CD4-positive, alpha-beta memory T cell (primary cell): ENCODE measurements around the gene FLRT2. TPM values are rescaled to one million over a fixed set of nuclear protein-coding genes. Genes with fewer than 3 reads are reported as not detected.

Source experiments
- CTCF ChIA-PET: fragments of 350-600 bp; sonication (Branson Sonifier 250); formaldehyde crosslinking; loops from one replicate; lab custom pipeline; 2021; ENCODE audit warnings: inconsistent platforms; ENCODE audit not compliant: partially characterized antibody; lab: Charles Lee
- POLR2A ChIA-PET: fragments of 350-600 bp; sonication (Branson Sonifier 250); formaldehyde crosslinking; loops from one replicate; lab custom pipeline; 2021; ENCODE audit not compliant: partially characterized antibody; lab: Charles Lee
- DNase-seq, 5 donors: peaks; one replicate each; pipeline versions ENCODE4 v3.0.0 to v3.0.0-alpha.2; 2020 to 2022; ENCODE audit warnings: mixed read lengths in 1 of 5
- H3K27ac ChIP-seq: one replicate; pipeline ENCODE4 v1.7.0; 2013; ENCODE audit warnings: low read depth, low read length
- H3K27me3 ChIP-seq: 2 replicates; pipeline ENCODE4 v1.7.0; 2013; ENCODE audit warnings: mild to moderate bottlenecking, low read length, moderate library complexity; ENCODE audit not compliant: insufficient read depth
- H3K36me3 ChIP-seq: 2 replicates; pipeline ENCODE4 v1.7.0; 2013; ENCODE audit warnings: mild to moderate bottlenecking, low read length, moderate library complexity; ENCODE audit not compliant: insufficient read depth
- H3K4me1 ChIP-seq: 2 replicates; pipeline ENCODE4 v1.7.0; 2013; ENCODE audit warnings: mild to moderate bottlenecking, low read length, moderate library complexity; ENCODE audit not compliant: insufficient read depth
- H3K4me3 ChIP-seq, 2 donors: one replicate each; pipeline ENCODE4 v1.7.0; 2013; ENCODE audit warnings: low read length in 2 of 2, mild to moderate bottlenecking in 1 of 2
- H3K9me3 ChIP-seq, 2 donors: one replicate each; pipeline ENCODE4 v1.7.0; 2013; ENCODE audit warnings: low read length in 2 of 2, control low read depth in 1 of 2; ENCODE audit not compliant: control insufficient read depth in 1 of 2
- H3K27ac Mint-ChIP-seq, 7 donors: one replicate each; pipeline ENCODE4 v1.8.0; 2020 to 2021; ENCODE audit warnings: mixed read lengths in 7 of 7, mild to moderate bottlenecking in 6 of 7, inconsistent platforms in 3 of 7, moderate library complexity in 3 of 7
- H3K27me3 Mint-ChIP-seq, 2 donors: one replicate each; pipeline ENCODE4 v1.8.0; 2020 to 2021; ENCODE audit warnings: mixed read lengths in 2 of 2
- H3K36me3 Mint-ChIP-seq, 2 donors: one replicate each; pipeline ENCODE4 v1.8.0; 2020 to 2021; ENCODE audit warnings: mixed read lengths in 2 of 2, inconsistent platforms in 1 of 2, mild to moderate bottlenecking in 1 of 2
- H3K4me1 Mint-ChIP-seq, 4 donors: one replicate each; pipeline ENCODE4 v1.8.0; 2020 to 2021; ENCODE audit warnings: mixed read lengths in 4 of 4, mild to moderate bottlenecking in 1 of 4
- H3K4me3 Mint-ChIP-seq, 8 donors: one replicate each; pipeline ENCODE4 v1.8.0; 2020 to 2021; ENCODE audit warnings: mixed read lengths in 8 of 8, mild to moderate bottlenecking in 7 of 8, moderate library complexity in 6 of 8, inconsistent platforms in 3 of 8
- H3K9me3 Mint-ChIP-seq, 8 donors: one replicate each; pipeline ENCODE4 v1.8.0; 2020 to 2021; ENCODE audit warnings: mixed read lengths in 8 of 8, mild to moderate bottlenecking in 5 of 8, inconsistent platforms in 3 of 8, moderate library complexity in 1 of 8
- intact Hi-C: fragments of 100-400 bp; cut with micrococcal nuclease; formaldehyde crosslinking; loops from one replicate; pipeline ENCODE4 v1.15.1; 2023
- polyA plus RNA-seq, 2 donors: library from polyadenylated mRNA; unstranded; fragments of 300-500 nt; fragmentation: Illumina TruSeq; gene quantifications; one replicate each; pipeline ENCODE4 v1.2.3, GENCODE V29; 2021
- total RNA-seq, 2 experiments: library from RNA; stranded (reverse); gene quantifications; one replicate each; pipeline ENCODE4 v1.2.3, GENCODE V29; 2021

FLRT2 gene
- total and polyA plus RNA-seq, 4 experiments from 2014 or later: 0.03 TPM; not detected in 3

GRCh38 chr14:85596562-85596961 is 66.6 kb downstream of the FLRT2 start:
- H3K27me3 Mint-ChIP-seq: no peaks in the 10 kb centered on the region
- Histone ChIP-seq H3K9me3 (no peaks in the 10 kb centered on the region), H3K27me3 (no peaks in the 10 kb centered on the region), H3K27ac (no peak overlapping the region), H3K4me1 (no peaks in the 10 kb centered on the region), H3K36me3 (no peaks in the 10 kb centered on the region), H3K4me3 (no peak overlapping the region)
- peaks cover 0 to 5% (median 0%) of the 10 kb centered on the region in 8 donors for H3K9me3 Mint-ChIP-seq
- H3K36me3 Mint-ChIP-seq: no peaks in the 10 kb centered on the region
- H3K4me3 Mint-ChIP-seq: no peak overlapping the region
- no peaks in the 10 kb centered on the region for H3K4me1 Mint-ChIP-seq
- intact Hi-C loops: no loop called here
- CTCF ChIA-PET: no interaction called here
- DNase-seq: no peak
- no peak overlapping the region for H3K27ac Mint-ChIP-seq
- POLR2A ChIA-PET: no interaction called here

GRCh38 chr14:85597701-85598100 is 67.8 kb downstream of the FLRT2 start:
- H3K9me3 ChIP-seq: no peaks in the 10 kb centered on the region
- H3K36me3 ChIP-seq: no peaks in the 10 kb centered on the region
- Mint-ChIP-seq H3K9me3 (peaks cover 0 to 5% (median 0%) of the 10 kb centered on the region in 8 donors), H3K27ac (no peak overlapping the region), H3K4me1 (no peaks in the 10 kb centered on the region), H3K4me3 (no peak overlapping the region), H3K36me3 (no peaks in the 10 kb centered on the region), H3K27me3 (no peaks in the 10 kb centered on the region)
- POLR2A ChIA-PET: no interaction called here
- no peaks in the 10 kb centered on the region for H3K27me3 ChIP-seq
- H3K4me1 ChIP-seq: no peaks in the 10 kb centered on the region
- CTCF ChIA-PET: no interaction called here
- H3K4me3 ChIP-seq: no peak overlapping the region
- DNase-seq: no peak
- no peak overlapping the region for H3K27ac ChIP-seq
- intact Hi-C loops: no loop called here

GRCh38 chr14:85599939-85600338 is 70.0 kb downstream of the FLRT2 start:
- H3K36me3 ChIP-seq: no peaks in the 10 kb centered on the region
- H3K27ac ChIP-seq: no peak overlapping the region
- H3K27ac Mint-ChIP-seq: no peak overlapping the region
- H3K4me3 Mint-ChIP-seq: no peak overlapping the region
- ChIA-PET CTCF (no interaction called here), POLR2A (no interaction called here)
- H3K4me1 ChIP-seq: no peaks in the 10 kb centered on the region
- H3K4me3 ChIP-seq: no peak overlapping the region
- peaks cover 0 to 6% (median 0%) of the 10 kb centered on the region in 8 donors for H3K9me3 Mint-ChIP-seq
- H3K27me3 ChIP-seq: no peaks in the 10 kb centered on the region
- H3K4me1 Mint-ChIP-seq: no peaks in the 10 kb centered on the region
- H3K27me3 Mint-ChIP-seq: no peaks in the 10 kb centered on the region
- DNase-seq: no peak
- H3K9me3 ChIP-seq: no peaks in the 10 kb centered on the region
- intact Hi-C loops: no loop called here
- H3K36me3 Mint-ChIP-seq: no peaks in the 10 kb centered on the region

GRCh38 chr14:85601246-85601645 is 71.3 kb downstream of the FLRT2 start:
- peaks cover 0 to 6% (median 0%) of the 10 kb centered on the region in 8 donors for H3K9me3 Mint-ChIP-seq
- no peak overlapping the region for H3K4me3 ChIP-seq
- no peak overlapping the region for H3K27ac Mint-ChIP-seq
- DNase-seq: no peak
- H3K27ac ChIP-seq: no peak overlapping the region
- ChIA-PET POLR2A (no interaction called here), CTCF (no interaction called here)
- no peaks in the 10 kb centered on the region for H3K4me1 Mint-ChIP-seq
- H3K27me3 Mint-ChIP-seq: no peaks in the 10 kb centered on the region
- H3K4me1 ChIP-seq: no peaks in the 10 kb centered on the region
- intact Hi-C loops: no loop called here
- H3K36me3 Mint-ChIP-seq: no peaks in the 10 kb centered on the region
- no peak overlapping the region for H3K4me3 Mint-ChIP-seq
- H3K9me3 ChIP-seq: no peaks in the 10 kb centered on the region
- no peaks in the 10 kb centered on the region for H3K27me3 ChIP-seq
- no peaks in the 10 kb centered on the region for H3K36me3 ChIP-seq

GRCh38 chr14:85601690-85602089 is 71.7 kb downstream of the FLRT2 start:
- H3K4me3 Mint-ChIP-seq: no peak overlapping the region
- H3K36me3 Mint-ChIP-seq: no peaks in the 10 kb centered on the region
- CTCF ChIA-PET: no interaction called here
- no peak for DNase-seq
- H3K27me3 Mint-ChIP-seq: no peaks in the 10 kb centered on the region
- no peaks in the 10 kb centered on the region for H3K27me3 ChIP-seq
- H3K4me1 Mint-ChIP-seq: no peaks in the 10 kb centered on the region
- POLR2A ChIA-PET: no interaction called here
- no peaks in the 10 kb centered on the region for H3K36me3 ChIP-seq
- H3K9me3 Mint-ChIP-seq: peaks cover 0 to 5% (median 0%) of the 10 kb centered on the region in 8 donors
- no peak overlapping the region for H3K4me3 ChIP-seq
- no peak overlapping the region for H3K27ac ChIP-seq
- no peaks in the 10 kb centered on the region for H3K4me1 ChIP-seq
- intact Hi-C loops: no loop called here
- no peaks in the 10 kb centered on the region for H3K9me3 ChIP-seq
- no peak overlapping the region for H3K27ac Mint-ChIP-seq

- H3K4me1 Mint-ChIP-seq: no peaks in the 10 kb centered on the region
- DNase-seq: no peak
- no peaks in the 10 kb centered on the region for H3K27me3 ChIP-seq
- H3K4me1 ChIP-seq: no peaks in the 10 kb centered on the region
- peaks cover 0 to 8% (median 1%) of the 10 kb centered on the region in 8 donors for H3K9me3 Mint-ChIP-seq
- intact Hi-C loops: no loop called here
- no peak overlapping the region for H3K4me3 ChIP-seq
- no peaks in the 10 kb centered on the region for H3K9me3 ChIP-seq
- CTCF ChIA-PET: no interaction called here
- H3K27ac Mint-ChIP-seq: no peak overlapping the region
- no peaks in the 10 kb centered on the region for H3K27me3 Mint-ChIP-seq
- no peak overlapping the region for H3K4me3 Mint-ChIP-seq
- no peaks in the 10 kb centered on the region for H3K36me3 ChIP-seq
- no peak overlapping the region for H3K27ac ChIP-seq
- H3K36me3 Mint-ChIP-seq: no peaks in the 10 kb centered on the region
- POLR2A ChIA-PET: no interaction called here
Measured at GRCh38 chr14:85602345-85602744, 72.4 kb downstream of the FLRT2 start.

- H3K4me1 ChIP-seq: no peaks in the 10 kb centered on the region
- no peak for DNase-seq
- Mint-ChIP-seq H3K4me3 (no peak overlapping the region), H3K36me3 (no peaks in the 10 kb centered on the region), H3K9me3 (peaks cover 0 to 8% (median 2%) of the 10 kb centered on the region in 8 donors), H3K4me1 (no peaks in the 10 kb centered on the region), H3K27ac (no peak overlapping the region), H3K27me3 (no peaks in the 10 kb centered on the region)
- ChIA-PET POLR2A (no interaction called here), CTCF (no interaction called here)
- no peaks in the 10 kb centered on the region for H3K36me3 ChIP-seq
- no peak overlapping the region for H3K4me3 ChIP-seq
- H3K27ac ChIP-seq: no peak overlapping the region
- intact Hi-C loops: no loop called here
- no peaks in the 10 kb centered on the region for H3K27me3 ChIP-seq
- H3K9me3 ChIP-seq: no peaks in the 10 kb centered on the region
Measured at GRCh38 chr14:85604021-85604420, 74.1 kb downstream of the FLRT2 start.

GRCh38 chr14:85604714-85605113 is 74.8 kb downstream of the FLRT2 start:
- ChIA-PET CTCF (no interaction called here), POLR2A (no interaction called here)
- Mint-ChIP-seq H3K27me3 (no peaks in the 10 kb centered on the region), H3K36me3 (no peaks in the 10 kb centered on the region), H3K4me3 (no peak overlapping the region), H3K9me3 (peaks cover 0 to 8% (median 2%) of the 10 kb centered on the region in 8 donors), H3K4me1 (no peaks in the 10 kb centered on the region), H3K27ac (no peak overlapping the region)
- intact Hi-C loops: no loop called here
- Histone ChIP-seq H3K36me3 (no peaks in the 10 kb centered on the region), H3K27me3 (no peaks in the 10 kb centered on the region), H3K9me3 (no peaks in the 10 kb centered on the region), H3K4me1 (no peaks in the 10 kb centered on the region), H3K4me3 (no peak overlapping the region), H3K27ac (no peak overlapping the region)
- DNase-seq: no peak
